Measurements from ENCODE around the gene PRDM12. TPM values are rescaled to one million over a fixed set of nuclear protein-coding genes. Genes with fewer than 3 reads are reported as not detected.

PRDM12 gene
- total and polyA plus RNA-seq, 12 donors: 0.01 TPM; not detected in 11

DNA sequence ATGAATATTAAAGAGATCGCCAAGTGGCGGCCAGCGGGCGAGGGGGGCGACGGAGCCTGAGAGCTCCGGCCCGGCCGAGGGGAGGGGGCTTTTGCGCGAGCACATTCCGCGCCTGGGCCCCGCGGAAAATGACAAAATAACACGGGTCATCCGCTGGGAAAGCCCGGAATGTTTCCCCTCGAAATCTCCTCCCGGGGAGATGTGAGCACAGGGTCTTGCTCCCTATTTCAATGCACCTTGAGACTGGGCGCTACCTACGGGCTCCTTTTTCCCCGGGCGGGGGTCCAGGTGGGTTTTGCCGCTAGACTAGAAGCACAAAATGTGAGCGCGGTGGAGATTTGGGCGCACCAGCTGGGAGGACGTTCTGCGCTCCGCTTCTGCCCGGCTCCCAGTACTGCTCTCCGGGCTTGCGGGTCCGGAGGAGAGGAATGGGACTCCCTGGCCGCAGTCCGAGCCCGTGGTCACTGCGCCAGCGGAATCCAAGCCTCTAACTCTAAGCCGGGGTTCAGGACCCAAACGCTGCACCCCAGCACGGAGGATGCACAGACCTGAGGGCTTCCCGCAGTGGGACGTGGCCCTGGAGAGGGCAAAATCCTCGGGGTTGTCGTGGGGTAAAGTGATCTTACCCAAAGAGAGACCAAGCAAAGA, 2.8 kb upstream of the PRDM12 start:
- Histone ChIP-seq H3K4me3 (peak overlapping the region in 8 of 10 donors; percentile 27 to 53 (median 38)), H3K27ac (no peak overlapping the region), H3K9me3 (no peaks in the 10 kb centered on the region), H3K27me3 (peaks cover 79 to 100% (median 100%) of the 10 kb centered on the region in 7 donors), H3K36me3 (no peaks in the 10 kb centered on the region), H3K4me1 (peaks cover 24 to 71% (median 66%) of the 10 kb centered on the region in 9 donors)
- WGBS, 2 donors: 3% methylated on average over 47 of the region's 47 CpGs
- ATAC-seq (no peak), DNase-seq (no peak)
- intact Hi-C loops (cut with DNase I): no loop called here
- TF ChIP-seq, protein P1, sequence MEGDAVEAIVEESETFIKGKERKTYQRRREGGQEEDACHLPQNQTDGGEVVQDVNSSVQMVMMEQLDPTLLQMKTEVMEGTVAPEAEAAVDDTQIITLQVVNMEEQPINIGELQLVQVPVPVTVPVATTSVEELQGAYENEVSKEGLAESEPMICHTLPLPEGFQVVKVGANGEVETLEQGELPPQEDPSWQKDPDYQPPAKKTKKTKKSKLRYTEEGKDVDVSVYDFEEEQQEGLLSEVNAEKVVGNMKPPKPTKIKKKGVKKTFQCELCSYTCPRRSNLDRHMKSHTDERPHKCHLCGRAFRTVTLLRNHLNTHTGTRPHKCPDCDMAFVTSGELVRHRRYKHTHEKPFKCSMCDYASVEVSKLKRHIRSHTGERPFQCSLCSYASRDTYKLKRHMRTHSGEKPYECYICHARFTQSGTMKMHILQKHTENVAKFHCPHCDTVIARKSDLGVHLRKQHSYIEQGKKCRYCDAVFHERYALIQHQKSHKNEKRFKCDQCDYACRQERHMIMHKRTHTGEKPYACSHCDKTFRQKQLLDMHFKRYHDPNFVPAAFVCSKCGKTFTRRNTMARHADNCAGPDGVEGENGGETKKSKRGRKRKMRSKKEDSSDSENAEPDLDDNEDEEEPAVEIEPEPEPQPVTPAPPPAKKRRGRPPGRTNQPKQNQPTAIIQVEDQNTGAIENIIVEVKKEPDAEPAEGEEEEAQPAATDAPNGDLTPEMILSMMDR (IDR thresholded peaks at IDR 0.05): no peak

DNA sequence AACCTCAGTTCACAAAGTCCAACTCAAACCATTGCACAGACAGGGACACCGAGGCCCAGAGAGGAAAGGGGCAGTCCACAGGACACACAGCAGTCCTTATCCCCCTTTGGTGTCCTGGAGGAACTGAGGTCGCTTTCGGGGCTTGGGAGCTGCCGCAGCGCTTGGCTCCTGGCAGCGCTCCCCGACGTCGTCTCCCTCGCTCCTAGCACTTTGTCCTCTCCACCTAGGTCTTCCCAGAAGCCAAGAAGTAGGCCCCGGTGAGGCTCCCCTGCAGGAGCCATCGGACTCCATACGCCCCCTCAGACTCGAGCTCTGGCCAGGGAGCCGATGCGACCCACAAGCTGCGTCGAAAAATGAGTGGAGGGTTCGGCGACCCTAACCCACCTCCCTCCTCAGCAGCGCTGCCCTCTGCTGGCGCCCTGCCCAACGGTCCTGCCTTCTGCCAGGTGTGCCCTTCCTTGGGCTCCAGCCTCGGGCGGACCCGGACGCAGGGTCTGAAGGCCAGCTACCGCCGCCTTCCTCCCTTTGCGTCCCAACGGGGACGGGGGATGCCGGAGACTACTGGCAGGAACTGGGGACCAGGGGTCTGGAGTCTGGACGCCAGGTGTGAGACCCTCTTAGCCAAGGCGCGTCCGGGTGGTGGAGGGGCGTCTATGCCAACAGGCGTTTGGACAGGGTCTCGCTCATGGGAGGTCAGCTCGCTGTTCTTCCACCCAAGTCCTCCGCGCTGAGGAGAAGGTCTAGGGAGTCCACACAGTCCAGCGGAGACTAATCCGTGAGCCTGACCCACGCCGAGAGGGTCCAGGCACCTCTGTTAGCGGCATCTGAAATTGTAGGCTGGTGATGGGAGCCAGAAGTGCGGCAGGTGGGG, 2.1 kb upstream of the PRDM12 start:
- no peaks in the 10 kb centered on the region for H3K9me3 ChIP-seq
- DNase-seq (no peak), ATAC-seq (peak in 1 of 8 donors; percentile 16)
- intact Hi-C loops (cut with DNase I): no loop called here
- H3K4me3 ChIP-seq: no peak overlapping the region
- no peak overlapping the region for H3K27ac ChIP-seq
- TF ChIP-seq, protein P1 (IDR thresholded peaks at IDR 0.05): no peak
- no peaks in the 10 kb centered on the region for H3K36me3 ChIP-seq
- peaks cover 79 to 100% (median 100%) of the 10 kb centered on the region in 7 donors for H3K27me3 ChIP-seq
- H3K4me1 ChIP-seq: peaks cover 24 to 74% (median 66%) of the 10 kb centered on the region in 9 donors
- 3 to 5% methylated on average over 49 of the region's 49 CpGs for WGBS, 2 donors

DNA sequence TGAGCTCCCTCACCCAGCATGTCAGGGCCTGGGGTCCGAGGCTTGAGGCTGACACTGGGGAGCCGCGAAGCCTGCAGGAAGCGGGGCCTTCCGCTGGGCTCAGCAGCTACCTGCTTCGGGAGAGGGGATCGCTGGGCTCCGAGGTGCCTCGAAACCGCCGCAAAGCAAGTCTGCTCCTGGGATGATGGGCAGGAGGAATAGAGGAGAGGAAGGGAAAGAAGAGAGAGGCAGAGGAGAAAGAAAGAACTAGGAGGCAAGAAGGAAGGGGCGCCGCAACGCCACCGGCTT, 1.5 kb upstream of the PRDM12 start:
- 2 to 3% methylated on average over 15 of the region's 15 CpGs for WGBS, 2 donors
- peak overlapping the region in 2 of 10 donors; percentile 5 to 24 for H3K4me3 ChIP-seq
- H3K9me3 ChIP-seq: no peaks in the 10 kb centered on the region
- ATAC-seq (no peak), DNase-seq (no peak)
- no peak overlapping the region for H3K27ac ChIP-seq
- intact Hi-C loops (cut with DNase I): no loop called here
- peaks cover 77 to 100% (median 100%) of the 10 kb centered on the region in 7 donors for H3K27me3 ChIP-seq
- H3K4me1 ChIP-seq: peaks cover 24 to 74% (median 66%) of the 10 kb centered on the region in 9 donors
- TF ChIP-seq, protein P1 (IDR thresholded peaks at IDR 0.05): no peak
- H3K36me3 ChIP-seq: no peaks in the 10 kb centered on the region

DNA sequence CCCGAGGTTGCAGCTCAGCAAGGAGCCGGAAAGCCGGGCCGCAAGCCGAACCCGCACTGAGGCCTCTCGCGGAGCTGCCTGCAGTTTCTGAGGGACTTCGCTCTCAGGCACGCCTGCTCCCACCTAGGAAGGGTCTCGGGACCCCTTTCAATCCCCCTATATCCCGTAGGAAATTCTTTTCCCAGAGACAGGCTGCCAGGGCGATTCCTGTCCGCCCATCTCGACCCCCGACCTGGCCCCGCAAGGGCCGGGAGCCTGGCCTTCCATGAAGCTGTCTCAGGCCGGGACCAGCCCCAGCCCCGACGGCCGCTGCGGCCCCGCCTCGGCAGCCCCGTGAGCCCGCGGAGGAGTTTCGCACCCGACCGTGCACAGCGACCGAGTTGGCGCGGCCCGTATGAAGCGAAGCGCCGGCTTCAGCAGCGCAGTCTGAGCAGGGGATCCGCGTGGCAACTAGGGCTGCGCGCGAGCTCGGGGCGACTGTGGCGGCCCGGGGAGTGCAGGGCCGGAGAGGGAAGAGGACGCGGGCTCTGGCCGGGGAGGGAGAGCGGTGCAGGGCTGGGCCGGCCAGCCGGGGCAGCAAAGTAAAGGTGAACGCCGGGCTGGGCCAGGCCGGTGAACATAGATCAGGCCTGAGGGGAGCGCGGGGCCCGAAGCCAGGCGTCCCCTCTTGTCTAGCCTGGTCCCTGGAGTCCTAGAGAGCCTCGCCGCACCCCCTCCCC, 977 bp upstream of the PRDM12 start:
- Histone ChIP-seq H3K9me3 (no peaks in the 10 kb centered on the region), H3K27ac (no peak overlapping the region), H3K4me3 (peak overlapping the region in 5 of 10 donors; percentile 4 to 24 (median 17)), H3K4me1 (peaks cover 24 to 74% (median 66%) of the 10 kb centered on the region in 9 donors), H3K36me3 (no peaks in the 10 kb centered on the region), H3K27me3 (peaks cover 72 to 100% (median 100%) of the 10 kb centered on the region in 7 donors)
- WGBS, 2 donors: 2% methylated on average over 55 to 65 of the region's 65 CpGs
- TF ChIP-seq, protein P1 (IDR thresholded peaks at IDR 0.05): no peak
- ATAC-seq (peak in 3 of 8 donors; percentile 18 to 47 (median 23)), DNase-seq (no peak)
- intact Hi-C loops (cut with DNase I): no loop called here

Data from heart right ventricle (tissue), 16 donors.